DMS53 treated with DMSO at 0.1 percent for 48 hours (cell line): ENCODE results near the gene PDHX.
"Not testable (repeated sequence)": the region's sequence is repeated elsewhere in the genome, so short reads cannot be mapped to it uniquely, and the experiment has no call there.

ENCODE experiments used
- DNase-seq: peaks from one replicate; lab custom pipeline; 2025; ENCODE audit not compliant: unreplicated experiment; lab: John Stamatoyannopoulos, UW

PDHX gene

GRCh38 chr11:34910817-34911216, 5.6 kb upstream of the PDHX start:
- DNase-seq, result no peak

- no peak for DNase-seq
Measured at GRCh38 chr11:34911676-34912075, 4.7 kb upstream of the PDHX start.

DNA sequence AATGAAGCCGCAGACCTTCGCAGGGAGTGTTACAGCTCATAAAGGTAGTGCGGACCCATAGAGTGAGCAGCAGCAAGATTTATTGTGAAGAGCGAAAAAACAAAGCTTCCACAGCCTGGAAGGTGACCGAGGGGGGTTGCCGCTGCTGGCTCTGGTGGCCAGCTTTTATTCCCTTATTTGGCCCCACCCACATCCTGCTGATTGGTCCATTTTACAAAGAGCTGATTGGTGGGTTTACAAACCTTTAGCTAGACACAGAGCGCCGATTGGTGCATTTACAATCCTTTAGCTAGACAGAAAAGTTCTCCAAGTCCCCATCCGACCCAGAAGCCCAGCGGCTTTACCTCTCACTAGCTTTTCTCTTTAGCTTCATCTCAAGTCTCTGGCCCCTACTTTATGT, 2.9 kb upstream of the PDHX start:
- DNase-seq, result not testable (repeated sequence)

DNA sequence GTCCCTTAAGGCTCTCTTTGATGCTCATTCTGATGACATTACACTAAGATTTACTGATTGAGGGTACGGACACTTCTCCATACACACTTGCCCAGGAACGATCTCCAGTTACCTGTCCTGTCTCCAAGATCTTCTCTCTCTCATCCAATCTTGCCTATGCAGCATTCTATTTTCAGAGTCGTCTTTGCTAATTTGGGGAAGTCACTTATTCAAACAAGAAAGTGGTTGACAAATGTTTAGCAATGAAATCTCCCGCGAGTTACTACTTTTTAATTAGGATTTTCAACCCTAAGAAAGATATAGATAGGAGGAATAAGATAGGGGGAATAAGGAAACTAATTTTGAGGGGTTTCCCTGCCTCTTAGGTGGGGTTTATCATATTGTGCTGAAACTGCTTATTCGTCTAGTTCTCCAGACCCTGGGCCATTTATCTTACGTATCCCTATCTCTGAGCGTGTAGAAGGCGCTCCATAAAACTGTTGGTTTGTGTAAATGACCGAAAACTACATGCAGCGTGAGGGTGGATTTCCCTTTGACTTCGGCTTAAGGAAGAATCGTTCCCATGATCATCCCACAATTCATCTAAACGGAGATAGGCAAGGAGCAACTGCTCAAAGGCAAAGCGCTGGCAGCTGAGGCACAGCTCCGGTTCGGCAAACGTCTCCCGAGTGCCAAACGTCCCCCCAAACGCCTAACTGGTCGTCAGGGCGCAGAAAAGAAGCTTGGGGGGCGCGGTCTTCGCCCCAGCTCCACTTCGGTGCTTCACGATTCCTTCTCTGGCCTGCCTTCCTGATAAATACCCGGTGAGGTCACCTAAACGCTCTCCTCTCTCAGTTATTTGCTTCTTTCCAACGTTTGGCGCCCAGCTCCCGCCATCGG, 1.0 kb upstream of the PDHX start:
- DNase-seq, result no peak

DNA sequence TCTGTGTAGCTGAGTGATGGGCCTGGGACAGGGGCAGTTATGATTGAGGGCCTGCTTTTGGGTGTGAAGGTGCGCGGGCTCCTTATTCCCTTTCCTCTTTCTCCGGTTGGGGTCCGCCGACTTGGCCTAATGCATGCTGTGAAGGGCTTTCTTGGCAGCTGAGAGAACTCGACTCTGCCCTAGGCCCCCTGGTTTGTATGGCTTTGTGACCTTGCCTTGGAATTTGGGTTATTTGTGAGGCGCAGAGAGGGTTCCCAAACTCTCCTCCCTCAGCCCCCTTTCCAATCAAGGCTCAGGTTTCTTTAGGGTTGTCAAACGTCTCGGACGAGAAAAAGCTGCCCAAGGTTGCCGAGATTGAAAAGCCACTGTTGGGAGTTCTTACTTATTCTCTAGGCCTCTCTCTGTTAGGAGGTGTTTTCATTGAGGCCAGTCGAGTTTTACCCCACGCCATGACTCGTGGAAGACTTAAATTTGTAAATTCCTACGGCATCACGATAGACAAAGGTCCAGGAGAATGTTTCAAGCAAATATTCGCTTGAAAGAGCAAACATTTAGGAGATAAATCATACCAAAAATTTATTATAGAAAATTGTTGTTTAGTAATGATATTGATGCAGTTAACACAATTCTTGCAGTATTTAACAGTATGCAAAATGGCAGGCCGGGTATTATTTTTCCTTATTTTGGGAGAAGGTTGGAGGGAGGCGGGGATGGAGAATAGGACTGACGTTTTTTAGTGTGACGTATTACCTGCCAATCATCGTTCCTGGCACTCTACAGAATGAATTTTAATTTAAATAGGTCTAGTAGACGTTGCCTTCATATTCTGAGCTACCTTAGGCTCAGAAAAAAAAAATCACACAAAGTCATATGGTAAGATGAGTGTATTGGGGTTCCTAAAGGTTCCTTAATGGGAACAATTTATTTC, 689 bp downstream of the PDHX start:
- DNase-seq, result no peak

GRCh38 chr11:34921156-34921555, 4.7 kb downstream of the PDHX start:
- DNase-seq, result no peak

GRCh38 chr11:34924714-34925113, 8.3 kb downstream of the PDHX start:
- no peak for DNase-seq

GRCh38 chr11:34926101-34926830, 9.8 kb downstream of the PDHX start:
- peak; percentile 30 for DNase-seq

DNA sequence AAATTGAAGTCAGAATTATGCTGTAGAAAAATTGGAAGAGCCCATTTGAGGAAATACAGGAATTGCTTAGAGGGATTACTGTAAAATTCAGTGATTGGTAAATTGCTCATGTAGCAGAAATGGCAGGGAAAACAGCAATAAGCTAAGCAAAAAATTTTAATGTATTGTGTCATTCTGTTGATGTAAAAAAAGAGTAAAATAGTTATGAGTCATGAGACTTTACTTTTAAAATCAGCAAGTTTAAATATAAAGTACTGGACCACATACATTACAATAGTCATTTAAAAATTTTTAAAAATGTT, 10.4 kb downstream of the PDHX start:
- no peak for DNase-seq

DNA sequence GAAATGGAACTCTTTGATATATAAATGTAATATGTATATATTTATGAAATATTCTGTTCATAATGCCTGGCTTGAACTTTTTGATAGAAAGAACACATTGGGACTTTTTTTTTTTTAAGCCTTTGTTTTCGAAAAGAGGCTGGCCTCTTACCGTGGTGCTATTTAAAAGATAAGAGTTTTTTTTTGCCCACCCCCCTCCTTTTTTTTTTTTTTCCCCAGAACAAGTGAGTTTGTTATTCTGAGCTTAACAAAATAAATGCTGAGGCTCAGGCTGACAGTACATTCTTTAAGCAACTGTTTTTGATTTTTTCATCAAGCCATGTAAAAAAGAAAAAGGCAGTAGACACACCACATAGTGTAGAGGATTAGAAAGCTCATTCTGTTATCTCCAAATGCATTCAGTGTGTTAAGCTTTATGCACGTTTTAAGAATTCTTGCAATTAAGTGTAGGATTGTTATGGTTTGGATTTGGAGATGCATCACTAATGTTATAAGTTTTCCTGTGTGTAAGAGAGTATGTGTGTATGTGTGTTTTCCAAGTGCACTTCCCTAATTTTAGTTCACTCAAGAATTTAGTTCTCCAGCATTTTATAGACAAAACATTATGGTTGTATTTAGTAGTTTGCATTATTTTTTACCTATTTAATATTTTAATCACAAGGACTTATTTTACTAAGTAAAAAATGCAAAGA, 12.0 kb downstream of the PDHX start:
- DNase-seq, result no peak

DNA sequence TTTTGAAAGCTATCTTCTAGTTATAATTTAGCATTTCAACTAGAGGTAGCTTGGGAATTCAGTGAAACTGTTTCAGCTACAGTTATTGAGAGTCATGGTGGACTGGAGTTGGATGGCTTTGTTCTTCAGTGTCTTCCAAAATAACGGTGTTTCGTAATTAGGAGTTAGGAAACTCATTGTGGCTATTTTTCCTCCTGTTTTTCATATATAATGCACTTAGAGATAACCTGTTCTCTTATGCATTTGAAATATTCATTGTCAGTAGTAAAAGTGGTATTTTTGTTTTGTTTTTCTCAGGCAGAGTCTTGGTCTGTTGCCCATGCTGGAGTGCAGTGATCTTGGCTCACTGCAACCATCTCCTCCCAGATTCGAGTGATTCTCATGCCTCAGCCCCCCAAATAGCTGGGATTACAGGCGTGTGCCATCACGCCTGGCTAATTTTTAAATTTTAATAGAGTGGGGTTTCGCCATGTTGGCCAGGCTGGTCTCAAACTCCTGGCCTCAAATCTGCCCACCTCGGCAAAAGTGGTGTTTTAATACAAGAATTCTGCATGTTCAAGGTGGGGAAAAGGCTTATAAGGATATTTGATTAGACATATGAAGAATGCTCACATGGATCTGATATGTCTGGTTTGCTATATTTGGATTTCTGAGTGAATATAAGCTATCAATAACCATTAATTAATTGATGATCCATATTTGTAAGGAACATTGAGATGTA, 12.7 kb downstream of the PDHX start:
- no peak for DNase-seq

DNA sequence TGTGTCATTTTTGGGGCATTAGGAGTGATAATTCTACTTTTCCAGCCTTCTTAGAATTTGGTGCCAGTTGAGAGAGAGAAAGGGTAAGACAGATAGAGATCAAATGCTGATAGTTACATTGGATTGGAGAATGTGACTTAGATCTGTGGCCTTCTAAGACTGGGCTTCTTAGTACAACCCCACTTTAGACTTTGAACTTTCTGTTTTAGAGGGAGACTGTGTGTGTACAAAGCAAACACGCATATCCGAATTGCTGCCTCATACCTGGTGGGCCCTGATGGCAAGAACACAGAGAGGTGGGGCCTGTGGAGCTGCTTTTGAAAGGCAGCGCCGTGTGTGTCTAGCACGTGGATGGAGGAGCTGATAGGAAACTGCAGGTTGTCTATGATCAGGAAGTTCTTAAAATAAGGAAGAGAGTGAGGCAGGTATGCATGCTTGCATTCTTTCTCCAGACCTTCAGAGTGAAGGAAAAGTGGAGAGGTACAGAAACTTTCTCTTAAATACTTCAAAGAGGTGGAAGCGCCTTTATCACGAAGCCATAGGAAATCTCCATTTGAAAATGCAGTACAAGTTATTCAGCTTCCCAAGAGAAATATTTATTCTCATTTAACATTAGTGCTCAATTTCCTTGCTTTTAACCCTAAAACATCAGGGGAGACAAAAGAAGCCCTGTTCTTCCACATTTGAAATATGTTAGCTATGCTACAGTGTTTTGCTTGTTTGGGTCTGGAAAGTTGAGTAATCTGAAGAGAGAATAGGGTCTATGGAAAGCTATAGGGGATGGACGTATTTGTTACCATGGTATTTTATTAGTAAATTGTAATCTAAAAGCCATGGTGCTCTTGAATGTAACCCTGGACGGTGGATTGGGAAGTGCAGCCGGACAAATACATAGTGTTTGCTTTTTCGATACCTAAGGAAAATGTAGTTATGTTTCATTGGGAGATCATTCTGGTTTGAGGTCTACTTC, 13.7 kb downstream of the PDHX start:
- no peak for DNase-seq

DNA sequence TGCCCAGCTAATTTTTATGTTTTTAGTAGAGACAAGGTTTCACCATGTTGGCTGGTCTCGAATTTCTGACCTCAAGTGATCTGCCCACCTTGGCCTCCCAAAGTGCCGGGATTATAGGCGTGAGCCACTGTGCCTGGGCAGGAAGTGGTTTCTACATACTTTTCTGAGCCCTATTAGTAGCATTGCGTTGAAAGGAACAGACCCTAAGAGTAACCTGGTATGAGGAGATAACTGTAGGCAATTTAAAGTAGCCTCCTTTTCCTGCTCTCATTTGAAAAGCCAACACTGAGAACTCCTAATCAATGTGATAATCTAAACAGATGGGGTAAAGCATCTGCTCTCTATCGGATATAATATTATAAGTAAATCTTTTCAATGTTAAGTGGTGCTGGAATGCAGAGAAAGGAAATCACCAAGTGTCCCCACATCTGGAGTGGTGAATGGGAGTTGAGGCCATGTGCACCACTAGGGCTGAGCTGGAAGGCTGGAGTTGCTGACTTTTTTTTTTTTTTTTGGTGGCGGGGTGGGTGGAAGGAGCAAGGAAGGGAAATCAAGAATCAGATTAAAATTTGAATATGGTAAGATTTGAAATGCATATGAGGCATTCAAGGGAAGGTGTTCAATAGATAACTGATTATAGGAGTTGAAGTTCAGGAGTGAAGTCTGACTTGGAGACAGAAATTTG, 20.7 kb downstream of the PDHX start:
- no peak for DNase-seq

DNA sequence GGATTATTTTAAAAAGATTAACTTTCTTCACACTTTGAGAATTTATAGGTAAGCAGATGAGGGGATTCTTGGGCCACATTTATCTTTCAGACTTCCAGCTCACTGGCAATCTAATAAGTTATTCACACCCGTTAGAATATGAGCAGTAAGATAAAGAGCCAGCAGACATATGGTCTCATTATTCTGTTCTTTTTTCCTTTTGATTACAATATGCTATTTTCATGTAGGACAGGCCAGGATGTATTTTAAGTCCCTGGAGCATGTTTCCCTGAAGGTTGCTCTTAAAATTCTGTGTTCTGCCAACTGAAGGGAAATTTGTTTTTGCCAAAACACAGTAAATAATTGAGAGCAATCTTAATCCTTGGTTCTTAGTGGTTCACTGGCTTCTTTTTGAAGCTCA, 22.2 kb downstream of the PDHX start:
- DNase-seq, result no peak

GRCh38 chr11:34940026-34940677, 23.7 kb downstream of the PDHX start:
- no peak for DNase-seq

- DNase-seq, result no peak
Measured at GRCh38 chr11:34941688-34942087, 25.3 kb downstream of the PDHX start.

DNA sequence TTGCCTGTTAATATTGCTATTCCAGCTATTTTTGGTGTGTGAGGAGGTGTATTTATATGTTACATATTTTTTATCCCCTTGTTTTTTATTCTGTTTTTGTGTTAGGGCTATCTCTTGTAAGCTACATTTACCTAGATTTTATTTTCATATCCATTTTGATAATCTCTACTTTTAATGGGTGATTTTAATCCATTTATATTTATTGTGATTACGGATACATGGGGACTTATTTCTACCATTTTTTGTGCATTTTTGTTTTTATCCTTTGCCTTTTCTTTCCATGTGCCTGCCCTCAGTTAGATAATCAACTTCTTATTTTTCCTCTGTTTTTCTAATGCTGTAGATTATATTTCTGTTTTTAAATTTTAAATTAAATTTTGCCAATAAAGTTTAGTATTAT, 28.3 kb downstream of the PDHX start:
- no peak for DNase-seq

- DNase-seq, result no peak
Measured at GRCh38 chr11:34948696-34949095, 32.3 kb downstream of the PDHX start.
